ENCODE measurements around the gene ACSL3.

Gene ACSL3

DNA sequence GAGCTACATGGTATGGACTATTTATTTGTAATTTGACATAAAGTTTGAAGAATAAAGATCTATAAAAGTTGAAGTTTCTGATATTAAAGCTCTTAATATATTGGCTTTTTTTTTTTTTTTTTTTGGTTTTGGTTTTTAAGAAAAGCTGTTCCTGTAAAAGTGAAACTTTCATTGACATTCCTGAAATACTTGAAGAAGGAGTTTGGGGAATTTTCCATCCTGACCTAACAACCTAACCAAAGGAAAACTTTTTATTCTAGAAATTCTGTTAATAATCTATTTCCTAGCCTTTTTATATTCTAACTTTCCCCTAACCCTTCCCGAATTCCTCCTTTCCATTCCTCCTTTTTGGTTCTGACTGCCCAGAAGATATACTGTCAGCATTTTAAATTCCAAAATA, 83.7 kb downstream of the ACSL3 start:
- peak; percentile 80 for FAIRE-seq

DNA sequence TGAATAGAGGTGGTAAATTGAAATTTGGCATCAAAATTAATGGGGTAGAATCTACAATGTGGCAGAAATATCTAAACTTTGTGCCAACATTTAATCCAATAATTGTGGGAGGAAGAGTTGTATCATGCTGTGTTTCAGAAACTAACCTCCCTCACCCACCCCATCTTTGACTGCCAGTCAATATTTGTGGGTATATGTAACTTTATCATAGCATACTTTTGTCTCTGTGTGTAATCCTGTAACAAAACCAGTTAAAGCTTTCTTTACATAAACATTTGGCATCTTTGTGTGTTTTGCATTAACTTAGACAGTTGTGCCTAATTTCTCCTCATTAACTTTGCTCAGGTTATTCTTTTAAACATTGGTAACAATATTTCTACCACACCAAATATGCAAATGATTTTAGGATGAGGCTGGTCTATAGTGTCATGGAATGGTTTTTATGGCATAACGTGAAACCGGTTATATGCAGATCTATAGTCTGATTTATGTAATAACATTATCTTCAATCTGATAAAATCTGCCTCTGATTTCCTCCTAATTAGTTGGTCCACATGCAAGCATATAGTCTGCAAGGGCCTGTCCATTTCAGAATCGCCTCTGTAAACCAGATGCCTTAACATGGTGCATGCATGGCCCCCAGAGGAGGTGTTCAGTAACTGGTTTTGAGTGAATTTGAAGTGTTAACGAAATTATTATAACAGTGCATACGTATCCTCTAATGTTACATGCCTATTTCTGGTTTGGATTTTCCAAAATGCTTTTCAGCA, 84.3 kb downstream of the ACSL3 start:
- no peak for FAIRE-seq

DNA sequence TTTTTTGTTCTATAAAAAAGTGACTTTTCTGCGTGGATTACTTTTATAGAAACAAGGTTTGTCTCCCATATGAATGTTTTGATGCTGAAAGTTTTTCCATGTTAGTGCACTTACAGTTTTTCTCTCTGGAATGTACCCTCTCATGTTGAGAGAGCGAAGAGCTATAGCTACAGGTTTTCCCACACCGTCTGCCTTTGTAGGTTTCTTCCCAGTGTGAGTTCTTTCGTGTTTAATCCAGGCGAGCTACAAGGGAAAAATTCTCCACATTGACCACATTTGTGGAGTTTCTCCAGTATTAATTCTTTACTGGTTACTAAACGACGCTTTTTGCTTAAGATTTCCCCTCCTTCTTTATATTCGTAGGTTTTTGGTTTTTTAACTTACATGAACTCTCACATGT, 85.1 kb downstream of the ACSL3 start:
- no peak for FAIRE-seq

DNA sequence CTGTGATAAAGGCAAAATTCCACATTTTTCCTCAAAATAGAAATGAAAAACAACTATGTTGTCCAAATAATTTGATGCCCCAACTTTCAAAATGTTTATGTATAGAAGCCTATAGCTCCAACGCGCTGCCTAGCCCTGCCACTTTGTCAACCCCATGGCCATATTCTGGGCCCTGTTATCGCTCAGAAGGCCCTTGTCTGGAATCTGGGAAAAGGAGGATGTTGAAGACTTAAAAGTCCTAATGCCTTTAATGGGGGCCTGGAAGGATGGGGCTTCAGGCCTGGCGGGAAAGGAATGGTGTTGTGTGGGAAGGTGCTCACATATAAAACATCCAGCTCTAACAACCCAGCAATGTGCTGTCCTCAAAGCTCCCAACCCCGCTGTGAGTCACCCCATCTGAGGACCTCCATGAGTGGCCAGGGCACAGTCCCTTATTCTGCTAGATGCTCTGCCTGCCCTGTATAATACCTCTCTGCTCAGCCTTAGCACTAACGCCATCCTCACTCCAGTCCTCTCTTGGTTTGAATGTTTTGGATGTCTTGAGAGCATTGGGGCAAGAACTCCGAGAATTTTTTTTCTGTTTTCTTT, 86.0 kb downstream of the ACSL3 start:
- no peak for FAIRE-seq

DNA sequence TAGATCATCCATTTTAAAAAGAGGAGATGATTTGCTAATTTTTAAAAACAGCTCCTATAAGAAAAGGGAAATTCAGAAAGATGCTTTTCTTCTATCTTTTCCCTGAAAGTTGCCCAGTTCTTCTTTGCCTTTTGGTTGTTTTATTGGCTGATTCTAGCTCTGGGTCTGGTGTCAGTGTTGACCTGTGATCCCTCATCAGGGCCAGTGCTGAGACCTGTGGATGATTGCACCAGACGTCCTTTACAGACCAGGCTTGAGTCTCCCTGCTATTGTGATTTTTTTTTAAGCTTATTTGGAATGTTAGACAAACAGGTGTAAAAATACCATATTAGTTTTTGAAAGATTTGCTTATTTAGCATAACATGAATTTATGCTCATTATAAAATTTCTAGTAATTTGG, 88.2 kb downstream of the ACSL3 start:
- FAIRE-seq = no peak

DNA sequence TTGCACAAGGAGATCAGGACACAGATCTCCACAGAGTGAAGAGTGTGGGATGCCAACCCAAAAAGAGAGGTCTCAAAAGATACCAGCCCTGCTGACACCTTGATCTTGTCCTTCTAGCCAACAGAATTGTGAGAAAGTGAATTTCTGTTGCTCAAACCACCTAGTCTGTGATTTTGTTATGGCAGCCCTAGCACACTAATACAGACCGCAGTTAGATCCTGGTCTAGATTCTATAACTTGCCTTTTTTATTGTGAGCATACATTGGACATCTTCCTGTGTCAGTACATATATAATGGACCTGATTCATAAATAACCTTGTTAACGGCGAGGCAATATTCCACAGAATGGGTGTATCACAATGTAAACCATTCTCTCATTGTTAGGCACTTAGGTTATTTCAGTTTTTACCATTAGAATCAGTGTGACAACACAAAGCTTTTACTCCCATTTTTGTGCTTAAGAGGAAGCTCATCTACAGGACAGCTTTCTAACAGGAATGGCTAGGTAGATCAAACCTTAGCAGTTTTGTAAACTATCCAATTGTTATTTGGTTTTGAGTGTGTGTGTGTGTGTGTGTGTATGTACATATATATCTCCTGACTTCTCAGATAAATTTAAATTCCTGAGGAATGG, 89.0 kb downstream of the ACSL3 start:
- no peak for FAIRE-seq

DNA sequence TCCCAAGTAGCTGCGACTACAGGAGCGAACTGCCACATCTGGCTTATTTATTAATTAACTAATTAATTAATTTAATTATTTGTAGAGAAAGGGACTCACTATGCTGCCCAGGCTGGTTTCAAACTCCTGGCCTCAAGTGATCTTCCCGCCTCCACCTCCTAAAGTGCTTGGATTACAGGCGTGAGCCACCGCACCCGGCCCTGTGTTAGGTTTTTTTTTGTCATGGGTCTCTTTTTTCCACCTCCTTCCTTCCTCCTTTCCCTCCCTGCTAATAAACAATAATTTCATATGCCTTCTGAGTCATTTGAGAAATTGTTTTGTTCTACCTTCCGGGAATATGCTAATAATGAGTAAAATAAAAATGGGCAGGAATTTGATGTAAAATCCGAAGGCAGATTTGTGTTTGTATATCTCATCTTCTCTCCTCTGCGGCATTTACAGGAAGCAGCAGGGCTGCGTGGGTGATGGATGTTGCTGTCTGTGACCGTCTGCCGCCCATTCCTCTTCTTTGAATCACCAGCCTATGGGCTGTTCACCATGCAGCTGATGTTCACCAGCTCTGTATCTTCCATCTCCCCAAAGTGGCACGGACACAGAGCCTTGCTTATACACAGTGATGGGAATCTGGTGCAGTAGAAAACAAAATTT, 89.9 kb downstream of the ACSL3 start:
- no peak for FAIRE-seq

DNA sequence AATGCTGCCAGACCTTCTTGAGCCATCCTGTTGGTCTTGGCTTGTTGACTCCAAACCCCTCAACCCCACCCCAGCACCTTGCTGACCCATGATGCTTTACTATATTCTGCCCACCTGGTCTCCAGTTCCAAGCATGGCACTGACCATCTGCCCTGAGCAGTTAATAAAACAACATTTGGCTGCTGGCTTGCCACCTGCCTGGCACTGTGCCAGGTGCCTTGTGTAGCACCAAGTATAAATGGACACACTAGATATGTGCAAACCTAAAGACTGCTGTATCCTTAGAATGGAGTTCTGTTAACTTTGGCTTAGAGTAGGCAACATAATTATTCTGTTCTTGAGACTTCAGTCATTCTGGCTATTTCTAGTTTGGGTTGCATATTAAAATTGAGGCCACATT, 91.4 kb downstream of the ACSL3 start:
- no peak for FAIRE-seq

DNA sequence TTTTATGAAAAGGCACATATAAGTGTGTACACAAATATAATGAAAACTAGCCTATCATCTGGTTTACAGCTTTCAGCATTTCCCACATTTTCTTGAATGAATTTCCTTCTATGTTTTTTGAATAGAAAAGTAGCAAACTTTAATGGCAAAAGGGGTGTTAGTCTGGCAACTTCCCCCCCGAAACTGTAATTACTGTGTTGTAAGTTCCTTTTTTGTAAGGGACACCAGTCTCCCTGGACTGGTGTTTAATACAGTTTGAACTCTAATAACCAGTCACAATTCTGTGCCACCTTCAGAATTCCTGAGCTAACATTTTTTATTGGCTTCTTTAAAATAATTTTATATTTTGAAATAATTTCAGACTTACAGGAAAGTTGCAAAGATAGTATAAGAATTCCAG, 94.2 kb downstream of the ACSL3 start:
- FAIRE-seq = no peak

DNA sequence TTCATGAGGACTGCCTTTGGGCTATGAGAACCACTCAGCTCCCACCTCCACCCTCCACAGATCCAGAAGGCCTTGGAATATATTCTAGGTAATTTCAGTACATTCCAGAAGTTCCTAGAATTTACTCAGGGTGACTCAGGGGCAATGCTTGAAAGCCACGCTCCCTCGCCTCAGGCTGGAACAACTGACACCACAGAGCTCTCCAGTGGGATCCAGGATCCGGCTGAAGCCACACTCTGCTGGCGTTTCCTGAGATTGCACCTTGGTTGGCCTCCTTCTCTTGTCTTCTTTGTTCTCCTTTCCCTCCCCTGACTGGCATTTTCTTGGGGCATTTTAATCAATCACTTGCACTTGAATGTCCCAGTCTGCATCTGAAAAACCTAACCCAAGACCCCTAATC, 98.5 kb downstream of the ACSL3 start:
- FAIRE-seq = no peak

DNA sequence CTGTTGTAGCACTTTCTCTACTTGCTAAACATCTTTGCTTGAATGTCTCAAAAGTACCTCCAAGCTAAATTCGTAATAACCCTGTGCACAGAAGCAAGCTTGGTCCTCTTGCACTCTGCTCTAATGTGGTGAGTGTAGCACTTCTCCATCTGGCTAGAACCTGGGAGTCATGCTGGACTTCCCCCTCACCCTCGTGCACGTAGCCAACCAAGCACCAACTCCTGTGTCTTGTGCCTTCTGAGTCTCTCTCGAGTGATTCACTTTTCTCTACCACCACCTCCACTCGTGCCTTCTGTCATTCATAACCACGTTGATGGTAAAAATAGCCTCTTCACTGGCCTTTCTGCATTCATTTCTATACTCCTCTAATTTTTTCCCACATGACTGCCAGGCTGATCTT, 99.3 kb downstream of the ACSL3 start:
- no peak for FAIRE-seq

DNA sequence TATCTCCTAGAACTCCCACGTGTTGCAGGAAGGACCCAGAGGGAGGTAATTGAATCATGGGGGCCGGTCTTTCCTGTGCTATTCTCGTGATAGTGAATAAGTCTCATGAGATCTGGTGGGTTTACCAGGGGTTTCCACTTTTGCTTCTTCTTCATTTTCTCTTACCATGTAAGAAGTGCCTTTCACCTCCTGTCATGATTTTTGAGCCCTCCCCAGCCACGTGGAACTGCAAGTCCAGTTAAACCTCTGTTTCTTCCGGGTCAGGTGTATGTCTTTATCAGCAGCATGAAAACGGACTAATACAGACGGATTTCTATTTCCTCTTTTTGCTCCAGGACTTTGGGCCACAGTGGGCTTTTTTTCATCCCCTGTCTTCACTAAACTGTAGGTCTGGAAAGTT, 102.8 kb downstream of the ACSL3 start:
- FAIRE-seq = no peak

DNA sequence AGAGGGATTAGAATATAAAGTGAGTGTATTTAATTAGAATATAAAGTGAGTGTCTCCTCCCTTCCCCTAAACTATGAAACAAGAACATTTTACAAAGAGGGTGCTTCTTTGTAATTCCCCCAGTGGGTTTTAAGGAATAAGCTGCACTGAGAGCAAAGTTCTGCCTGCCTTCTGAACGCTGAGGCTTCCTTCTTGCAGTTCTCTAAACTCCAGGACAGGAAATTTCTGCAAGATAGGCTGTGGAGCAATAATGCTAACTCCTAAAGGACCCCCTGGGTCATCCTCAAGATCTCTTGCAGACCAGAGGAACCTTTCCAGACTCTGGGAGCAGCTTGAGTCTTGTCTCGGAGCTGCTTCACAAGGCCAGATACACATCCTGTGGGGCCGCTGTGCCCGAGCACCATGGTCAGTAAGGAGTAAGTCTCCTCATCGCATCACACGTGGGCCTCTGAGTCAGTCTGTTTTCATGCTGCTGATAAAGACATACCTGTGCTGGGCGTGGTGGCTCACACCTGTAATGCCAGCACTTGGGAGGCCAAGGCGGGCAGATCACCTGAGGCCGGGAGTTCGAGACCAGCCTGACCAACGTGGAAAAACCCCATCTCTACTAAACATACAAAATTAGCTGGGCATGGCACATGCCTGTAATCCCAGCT, 103.7 kb downstream of the ACSL3 start:
- no peak for FAIRE-seq

DNA sequence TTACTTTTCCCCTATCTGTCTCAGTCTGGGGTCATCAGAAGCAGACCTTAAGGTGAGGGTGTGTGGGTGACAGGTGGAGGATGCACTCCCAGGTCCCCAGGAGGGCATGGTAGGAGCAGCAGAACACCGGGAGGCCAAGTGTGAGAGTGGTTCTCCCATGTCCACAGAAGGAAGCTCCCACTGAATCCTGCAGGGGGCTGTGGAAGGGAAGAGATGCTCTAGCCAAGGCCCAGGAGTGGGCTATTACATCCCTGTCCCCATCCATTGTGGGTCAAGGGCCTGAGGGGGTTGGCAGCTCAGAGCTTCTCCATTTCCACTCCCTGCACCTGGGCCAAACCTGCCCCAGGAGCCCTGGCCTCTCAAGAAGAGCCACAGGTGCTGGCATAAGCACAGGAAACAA, 104.7 kb downstream of the ACSL3 start:
- no peak for FAIRE-seq

DNA sequence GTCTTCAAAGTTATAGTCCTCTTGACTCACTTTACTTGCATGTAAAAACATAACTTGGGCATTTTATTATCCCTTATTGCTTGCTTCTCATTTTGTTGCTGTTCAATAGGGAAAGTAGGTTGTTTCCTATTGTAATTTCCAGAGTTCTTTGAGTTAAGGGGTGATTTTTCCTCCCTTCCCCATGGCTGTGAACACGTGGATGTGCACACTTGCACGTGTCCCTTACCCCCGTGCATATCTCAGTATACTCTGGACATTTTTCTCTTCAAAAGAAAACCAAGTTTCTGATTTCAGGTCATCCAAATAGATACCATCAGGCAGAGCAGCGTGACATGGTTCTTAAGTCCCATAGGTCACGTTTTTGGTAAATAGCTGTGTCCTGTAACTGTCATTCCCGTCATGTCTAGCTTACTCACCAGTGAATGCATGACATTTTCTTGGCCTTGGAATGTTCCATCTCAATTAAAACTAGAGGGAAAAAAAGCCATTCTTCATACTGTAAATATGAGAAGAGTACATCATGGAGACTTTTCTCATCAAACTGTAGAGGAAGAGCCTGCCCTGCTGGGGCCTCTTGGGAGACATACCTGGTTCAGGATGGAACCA, 107.8 kb downstream of the ACSL3 start:
- no peak for FAIRE-seq

DNA sequence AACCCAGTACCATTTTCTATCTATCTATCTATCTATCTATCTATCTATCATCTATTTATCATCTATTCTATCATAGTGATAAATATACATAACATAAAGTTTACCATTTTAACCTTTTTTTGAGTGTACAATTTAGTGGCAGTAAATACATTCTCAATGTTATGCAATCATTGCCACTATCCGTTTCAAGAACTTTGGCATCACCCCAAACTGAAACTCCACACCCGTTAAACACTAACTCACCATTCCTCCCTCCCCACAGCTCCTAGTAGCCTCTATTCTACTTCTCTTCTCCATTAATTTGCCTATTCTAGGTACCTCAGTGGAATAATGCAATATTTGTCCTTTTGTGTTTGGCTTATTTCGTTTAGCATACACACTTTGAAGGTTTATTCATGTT, 108.7 kb downstream of the ACSL3 start:
- no peak for FAIRE-seq

DNA sequence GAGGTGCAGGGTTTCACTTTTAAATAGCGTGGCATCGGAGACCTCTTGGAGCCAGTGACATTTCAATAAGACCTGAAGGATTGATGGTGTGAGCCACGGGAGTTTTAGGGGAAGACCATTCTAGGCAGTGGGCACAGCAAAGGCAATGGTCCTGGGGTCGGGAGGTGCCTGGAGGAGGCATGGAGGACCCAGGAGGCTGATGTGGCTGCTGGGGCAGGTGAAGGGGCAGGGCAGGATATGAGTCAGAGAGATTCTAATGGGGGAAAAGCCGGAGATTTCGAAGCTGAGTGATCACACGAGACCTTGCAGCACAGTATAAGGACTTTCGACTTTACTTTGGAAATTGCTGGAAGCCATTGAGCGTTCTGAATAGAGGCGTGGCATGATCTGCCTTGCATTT, 111.6 kb downstream of the ACSL3 start:
- no peak for FAIRE-seq

DNA sequence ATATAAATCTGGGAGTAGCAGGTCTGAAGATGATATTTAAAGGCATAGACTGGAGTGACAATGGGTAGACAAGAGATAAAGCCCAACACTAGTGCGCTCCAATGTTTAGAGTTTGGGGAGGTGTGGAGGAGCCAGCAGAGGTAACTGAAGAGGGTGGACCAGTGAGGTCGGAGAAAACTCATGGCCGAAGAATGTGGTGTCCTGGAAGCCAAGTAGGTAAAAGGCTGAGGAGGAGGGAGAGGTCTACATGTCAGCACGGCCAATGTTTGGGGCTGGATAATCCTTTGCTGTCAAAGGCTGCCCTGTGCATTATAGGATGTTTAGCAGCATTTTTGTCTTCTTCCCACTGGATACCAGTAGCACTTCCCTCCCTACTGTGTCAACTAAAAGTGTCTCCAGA, 112.4 kb downstream of the ACSL3 start:
- no peak for FAIRE-seq

DNA sequence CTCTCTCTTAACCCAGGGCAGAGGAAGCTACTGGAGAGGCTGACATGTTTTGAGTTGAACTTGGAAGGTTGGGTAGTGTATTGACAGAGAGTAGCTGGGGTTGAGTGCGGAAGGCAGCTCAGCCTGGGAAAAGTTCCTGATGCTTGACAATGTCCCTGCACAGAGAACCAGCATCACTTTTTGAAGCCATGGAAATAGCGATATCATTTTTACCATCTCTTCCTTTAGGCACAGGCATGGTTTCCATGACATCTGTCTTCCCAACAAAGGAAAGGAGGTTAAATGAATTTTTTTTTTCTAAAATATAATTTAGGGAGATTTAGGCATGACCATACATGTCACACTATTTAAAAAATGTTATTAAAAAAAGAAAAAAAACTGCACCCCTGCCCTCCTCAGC, 112.9 kb downstream of the ACSL3 start:
- FAIRE-seq = no peak

DNA sequence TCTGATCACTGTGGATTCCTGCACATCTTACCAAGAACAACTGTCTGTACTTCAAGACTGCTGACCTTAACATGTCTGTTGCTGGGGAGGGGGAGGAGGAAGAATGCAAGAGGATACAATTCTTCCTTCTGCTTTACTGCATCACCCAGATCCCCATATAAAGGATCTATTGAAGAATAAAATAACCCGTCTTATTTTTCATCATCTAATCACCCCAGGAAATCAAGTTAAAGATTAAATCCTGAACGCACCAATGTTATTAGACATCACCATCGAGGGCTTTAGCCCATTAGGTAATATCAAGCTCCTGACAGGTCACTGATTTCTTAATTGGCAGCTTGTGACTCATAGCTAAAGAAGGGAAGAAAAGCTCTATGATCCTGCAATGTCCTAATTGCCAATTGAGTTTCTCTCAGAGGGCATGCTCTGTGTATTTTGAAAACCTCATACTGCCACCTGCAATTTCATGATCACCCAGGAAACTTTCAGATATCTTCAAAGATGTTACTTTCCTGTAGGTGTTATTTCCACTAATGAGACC, 115.8 kb downstream of the ACSL3 start:
- no peak for FAIRE-seq

DNA sequence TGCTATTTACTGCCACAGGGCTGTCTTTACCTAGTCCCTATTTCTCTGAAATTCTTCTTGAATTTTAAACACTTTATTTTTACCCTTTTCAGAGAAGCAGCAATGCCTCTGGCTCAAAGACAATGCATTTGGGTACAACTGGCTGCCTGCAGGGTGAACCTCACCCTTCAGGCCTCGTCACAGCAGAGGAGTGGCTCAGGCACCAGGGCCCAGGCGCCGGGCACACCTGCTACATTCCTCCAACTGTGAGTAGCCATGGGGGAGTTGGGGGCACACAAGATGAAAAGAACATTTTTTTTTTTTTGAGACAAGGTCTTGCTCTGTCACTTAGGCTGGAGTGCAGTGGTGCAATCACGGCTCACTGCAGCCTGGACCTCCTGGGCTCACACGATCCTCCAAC, 116.3 kb downstream of the ACSL3 start:
- no peak for FAIRE-seq

DNA sequence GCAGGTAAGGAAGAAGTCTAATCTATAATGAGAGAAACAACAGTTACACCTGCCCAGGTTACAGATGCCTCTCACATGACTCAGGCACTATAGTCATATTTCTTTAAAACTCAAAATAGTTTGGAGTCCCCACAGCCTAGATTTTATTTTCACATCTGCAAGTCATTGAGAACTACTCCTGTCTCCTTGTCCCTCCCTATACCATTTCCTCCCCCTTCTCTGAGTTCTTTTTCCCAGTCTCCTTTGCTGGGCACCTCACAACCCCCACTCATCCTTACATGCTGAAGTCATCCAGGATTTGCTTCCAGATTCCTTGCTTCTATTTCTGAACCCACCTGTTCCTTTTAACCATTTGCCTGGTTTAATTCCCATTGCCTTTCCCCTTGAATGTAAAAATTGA, 118.0 kb downstream of the ACSL3 start:
- no peak for FAIRE-seq

DNA sequence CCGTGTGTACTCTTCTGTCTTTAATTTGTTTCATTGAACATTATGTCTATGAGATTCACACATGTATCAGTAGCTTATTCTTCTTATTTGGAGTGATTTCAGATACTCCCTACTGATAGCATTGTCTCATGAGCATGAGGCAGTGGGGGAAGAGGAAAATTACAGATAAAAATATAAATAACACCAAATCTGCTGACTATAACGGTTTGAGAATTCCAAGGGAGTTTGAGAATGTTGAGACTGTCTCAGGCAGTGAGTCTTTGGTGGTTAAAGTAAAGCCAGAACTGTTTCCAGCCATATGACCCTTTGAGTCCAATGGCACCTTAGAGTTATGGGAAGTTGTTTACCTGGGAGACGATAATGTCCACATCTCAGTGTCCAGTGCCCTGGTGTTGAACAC, 118.6 kb downstream of the ACSL3 start:
- no peak for FAIRE-seq
